Islet of Langerhans (tissue), 1 donor: ENCODE data around the gene CYFIP1.
"Not testable (repeated sequence)": the region's sequence is repeated elsewhere in the genome, so short reads cannot be mapped to it uniquely, and the experiment has no call there.

Experiments used
- FAIRE-seq: peaks from one replicate; lab custom pipeline; 2011; peaks lifted over from hg19 to GRCh38; lab: Jason Lieb, UNC

Gene CYFIP1

DNA sequence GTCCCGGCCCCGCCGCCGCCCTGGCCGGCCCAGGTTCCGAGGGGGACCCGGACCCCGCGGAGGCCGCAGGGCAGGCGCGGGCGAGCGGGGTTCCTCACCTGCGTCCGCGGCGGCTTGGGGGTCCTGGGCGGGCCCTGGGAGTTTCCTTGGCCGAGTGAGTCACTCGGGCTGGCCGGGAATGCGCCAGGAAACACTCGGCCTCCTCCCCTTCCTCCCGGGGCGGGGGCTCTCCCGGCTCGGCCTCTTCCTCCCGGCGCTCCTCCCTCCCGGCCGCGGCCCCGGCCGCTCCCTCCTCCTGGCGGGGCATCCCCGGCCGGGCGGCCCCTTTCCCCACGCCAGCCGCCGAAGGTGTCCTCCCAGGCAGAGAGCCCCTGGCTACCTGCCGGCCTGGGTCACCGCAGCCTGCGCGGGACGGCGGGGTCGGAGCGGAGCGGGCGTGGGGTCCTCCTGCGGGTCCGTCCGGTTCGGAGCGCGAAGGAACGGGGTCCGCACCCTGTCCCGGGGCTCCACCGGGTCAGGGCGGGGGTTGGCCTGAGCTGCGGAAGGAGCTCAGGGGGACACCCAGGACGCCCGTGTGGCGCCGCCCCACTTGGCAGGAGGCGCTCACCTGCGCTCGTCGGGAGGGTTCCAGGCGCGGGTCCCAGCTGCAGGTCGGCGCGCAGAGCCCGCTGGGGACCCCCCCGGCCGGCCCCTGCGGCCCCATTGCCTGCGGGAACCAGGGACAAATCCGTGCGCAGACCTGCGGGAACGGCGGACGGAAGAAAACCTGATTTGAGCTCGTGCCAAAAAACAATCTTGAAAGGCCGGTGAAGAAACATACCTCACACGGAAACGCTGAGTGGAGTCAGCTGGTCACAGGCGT lies at the start of gene CYFIP1:
Gene CYFIP1 (minus strand): TSS at position 180 of the 862 bp plus-strand sequence. CDS start 33,083 bp downstream, outside the sequence.
- no peak for FAIRE-seq

DNA sequence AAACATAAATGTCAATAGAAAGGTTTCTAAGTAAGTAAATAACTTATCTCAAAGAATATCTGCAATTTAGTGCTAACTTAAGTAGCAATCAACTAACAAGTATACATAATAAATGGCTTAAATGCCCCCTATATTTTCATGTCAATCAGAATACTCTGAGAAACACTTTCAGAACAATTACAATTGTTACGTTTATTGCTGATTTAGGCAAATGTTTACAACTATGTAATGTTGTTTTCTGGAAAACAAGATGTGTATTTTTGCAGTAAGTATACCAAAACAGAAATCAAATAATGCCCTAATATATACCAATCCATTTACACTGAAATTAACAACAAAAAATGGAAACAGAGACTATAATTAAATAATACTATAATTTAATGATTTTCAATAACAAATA lies 46.0 kb upstream of the CYFIP1 start:
- FAIRE-seq, result no peak

DNA sequence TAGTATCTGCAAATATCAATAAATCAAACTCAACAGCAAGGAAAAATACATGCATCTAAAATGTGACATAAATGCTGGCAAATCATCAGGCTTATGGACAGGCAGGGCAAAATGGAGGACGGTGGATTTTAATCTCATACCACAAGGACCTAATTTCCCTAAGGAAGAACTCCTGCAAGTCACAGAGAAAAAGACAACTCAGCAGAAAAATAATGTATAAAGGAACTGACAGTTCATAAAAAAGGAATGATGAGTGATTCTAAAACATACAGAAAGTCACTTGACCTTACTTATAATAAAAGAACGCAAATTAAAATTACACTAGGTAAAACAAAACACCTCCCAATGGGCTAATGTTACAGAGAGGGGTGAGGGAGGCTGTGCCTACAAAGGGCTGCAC lies 42.0 kb upstream of the CYFIP1 start:
- FAIRE-seq, result no peak

DNA sequence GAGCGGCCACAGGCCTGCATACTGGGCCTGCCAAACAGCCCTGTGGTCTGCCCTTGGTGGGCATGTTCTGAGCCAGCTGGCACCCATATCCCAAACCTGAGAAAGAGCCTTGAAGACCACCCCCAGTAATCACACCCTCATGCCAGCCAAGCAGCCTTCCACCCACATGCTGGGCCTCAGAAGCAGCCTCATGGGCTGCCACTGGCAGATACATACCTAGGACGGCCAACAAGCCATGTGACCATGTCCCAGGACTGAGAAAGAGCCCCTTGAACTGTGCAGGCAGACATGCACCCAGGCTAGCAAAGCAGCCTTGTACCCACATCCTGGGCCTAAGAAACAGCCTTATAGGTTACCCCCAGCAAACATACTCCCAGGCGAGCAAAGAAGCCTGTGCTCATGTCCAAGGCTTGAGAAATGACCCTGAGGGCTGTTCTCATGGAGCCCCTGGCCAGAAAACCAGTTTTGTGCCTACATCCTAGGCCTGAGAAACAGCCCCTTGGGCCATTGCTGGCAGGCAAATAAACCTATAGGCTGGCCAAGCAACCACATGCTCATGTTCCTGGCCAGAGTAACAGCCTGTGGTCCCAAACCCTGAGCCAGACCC lies 34.3 kb upstream of the CYFIP1 start:
- no peak for FAIRE-seq

DNA sequence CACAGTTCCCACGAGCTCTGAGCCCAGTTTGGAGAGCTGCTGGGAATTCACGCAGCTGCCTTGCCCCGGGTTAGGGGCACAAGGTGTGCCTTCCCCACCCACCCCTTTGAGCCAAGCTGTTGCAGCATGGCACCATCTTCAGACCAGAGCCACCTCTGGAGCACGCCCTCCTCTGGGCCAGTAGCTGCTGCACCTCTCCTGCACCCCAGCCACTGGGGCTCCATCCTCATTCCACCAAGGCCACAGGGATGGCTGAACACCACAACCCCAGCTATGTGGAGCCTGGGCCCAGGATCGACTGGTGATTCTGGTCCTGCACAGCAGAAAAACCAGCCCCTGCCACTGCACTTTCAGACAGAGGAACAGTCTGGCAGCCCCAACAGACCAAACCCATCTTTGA lies 33.5 kb upstream of the CYFIP1 start:
- FAIRE-seq, result no peak

DNA sequence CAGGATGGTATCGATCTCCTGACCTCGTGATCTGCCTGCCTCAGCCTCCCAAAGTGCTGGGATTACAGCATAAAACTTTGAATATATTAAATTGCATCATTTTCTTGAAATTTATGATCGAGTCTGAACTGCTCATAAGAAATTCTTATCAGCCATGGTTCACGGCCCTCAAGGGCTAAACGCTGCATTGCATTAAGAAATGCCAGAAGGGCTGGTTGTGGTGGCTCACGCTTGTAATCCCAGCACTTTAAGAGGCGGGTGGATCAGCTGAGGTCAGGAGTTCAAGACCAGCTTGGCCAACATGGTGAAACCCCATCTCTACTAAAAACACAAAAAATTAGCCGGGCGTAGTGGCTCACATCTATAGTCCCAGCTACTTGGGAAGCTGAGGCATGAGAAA lies 32.4 kb upstream of the CYFIP1 start:
- not testable (repeated sequence) for FAIRE-seq

DNA sequence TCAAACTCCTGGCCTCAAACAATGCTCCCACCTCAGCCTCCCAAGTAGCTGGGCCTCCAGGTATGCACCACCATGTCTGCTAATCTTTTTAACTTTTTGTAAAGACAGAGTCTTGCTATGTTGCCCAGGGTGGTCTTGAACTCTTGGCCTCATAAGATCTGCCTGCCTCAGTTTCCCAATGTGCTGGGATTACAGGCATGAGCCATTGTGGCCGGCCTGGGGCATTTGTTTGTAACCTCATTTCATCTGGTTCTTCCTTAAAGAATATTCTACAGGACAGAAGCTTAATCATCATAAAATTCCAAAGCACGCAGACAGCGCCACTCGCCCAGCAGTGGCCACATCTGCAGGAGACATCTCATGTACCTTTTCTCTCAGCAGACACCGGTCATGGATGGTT lies 23.6 kb upstream of the CYFIP1 start:
- FAIRE-seq, result no peak

DNA sequence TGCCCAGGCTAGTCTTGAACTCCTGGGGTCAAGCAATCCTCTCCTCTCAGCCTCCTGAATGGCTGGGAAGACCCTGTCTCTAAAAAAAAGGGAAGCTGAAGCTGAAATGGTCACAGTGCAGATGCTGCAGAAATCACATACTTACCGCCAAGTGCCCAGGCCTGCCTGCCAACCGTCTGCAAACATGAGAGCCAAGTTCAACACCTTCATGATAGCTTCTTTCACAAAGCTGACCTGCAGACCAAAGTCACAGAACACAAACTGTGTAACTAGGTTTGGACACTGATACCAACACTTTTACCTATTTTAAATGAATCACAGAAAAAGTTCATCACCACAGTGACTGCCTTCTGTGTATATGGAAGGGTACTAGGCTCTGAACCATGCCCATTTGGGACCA lies 22.8 kb upstream of the CYFIP1 start:
- no peak for FAIRE-seq

DNA sequence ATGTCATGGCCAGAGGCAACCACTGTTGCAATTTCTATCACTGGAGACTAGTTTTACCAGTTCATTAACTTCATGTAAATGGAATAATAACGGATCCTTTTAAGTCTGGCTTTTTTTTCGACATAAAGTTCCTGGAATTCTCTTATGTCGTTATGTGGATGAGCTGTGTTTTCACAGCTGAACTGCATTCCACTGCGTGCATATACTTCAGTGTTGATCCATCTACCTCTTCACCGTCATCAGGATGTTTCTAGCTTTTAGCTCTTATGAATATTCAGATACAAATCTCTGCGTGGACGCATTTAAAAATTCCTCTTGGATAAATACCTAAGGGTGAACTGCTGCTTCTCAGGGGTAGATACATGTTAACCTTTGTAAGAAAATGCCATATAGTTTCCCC lies 15.6 kb upstream of the CYFIP1 start:
- no peak for FAIRE-seq

DNA sequence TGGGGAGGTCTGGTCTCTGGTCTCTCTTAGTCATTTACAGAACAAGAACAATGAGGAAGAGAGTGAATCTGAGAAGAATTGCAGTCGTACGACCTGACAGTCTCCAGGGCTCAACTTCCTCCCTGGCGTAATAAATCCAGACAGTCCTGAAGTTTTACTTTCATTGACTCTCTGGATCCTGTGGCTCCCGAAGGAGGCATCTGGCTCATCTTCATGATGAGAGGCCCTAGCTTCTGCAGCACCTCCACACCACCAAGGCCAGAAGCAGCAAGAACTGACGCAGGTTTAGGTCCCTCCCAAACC lies 11.8 kb upstream of the CYFIP1 start:
- FAIRE-seq, result no peak

DNA sequence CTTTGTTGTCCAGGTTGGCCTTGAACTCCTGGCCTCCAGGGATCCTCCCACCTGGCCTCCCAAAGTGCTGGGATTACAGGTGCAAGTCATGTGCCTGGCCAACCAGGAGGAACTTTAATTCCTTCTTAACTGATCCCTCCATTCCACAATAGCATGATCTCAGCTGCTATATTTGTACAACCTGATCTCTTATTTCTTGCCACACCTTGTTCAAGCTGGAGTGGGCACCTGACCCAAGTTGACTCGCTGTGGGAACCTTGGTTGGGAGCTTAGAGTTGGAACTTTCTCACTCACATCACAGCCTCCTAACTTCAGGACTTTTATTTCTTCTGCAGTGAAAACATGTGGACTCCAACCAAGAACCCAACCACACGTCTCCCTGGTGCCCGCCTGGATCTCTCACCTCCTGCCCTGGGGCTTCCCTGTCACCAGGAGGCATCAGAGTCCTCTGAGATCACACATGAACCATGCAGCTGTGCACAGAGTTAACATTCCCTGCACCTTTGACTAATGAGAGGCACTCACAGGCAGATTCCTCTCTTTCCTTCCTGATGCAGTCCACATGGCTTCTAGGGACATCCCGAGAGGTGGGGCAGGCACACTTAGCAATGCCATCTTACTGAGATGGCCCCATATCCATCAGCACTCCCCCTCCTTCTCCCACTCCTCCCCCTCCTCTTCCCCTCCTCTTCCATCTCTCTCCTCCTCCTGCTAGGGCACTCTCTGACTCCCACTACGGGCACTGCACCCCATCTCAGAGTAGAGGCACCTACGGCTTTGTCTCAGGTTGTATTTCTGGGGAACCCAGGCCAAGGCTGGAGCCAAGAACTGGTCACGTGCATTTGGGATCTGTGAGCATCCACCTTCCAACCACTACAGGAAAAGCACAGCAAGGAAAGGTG lies 9.7 kb upstream of the CYFIP1 start:
- FAIRE-seq, result no peak

DNA sequence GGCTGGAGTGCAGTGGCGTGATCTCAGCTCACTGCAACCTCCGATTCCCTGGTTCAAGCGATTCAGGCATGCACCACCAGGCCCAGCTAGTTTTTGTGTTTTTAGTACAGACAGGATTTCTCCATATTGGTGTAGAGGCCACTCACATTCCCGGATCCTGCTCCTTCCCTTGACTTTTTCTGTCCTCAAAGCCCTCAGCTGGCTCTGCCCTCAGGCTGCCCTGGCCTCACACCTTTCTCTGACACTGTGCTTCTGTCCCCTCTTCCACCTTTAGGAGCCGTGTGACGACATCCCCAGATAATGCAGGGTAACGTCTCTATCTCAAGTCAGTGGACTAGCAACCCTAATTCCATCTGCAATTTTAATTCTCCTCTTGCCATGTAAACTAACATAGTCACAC lies 8.6 kb upstream of the CYFIP1 start:
- no peak for FAIRE-seq

DNA sequence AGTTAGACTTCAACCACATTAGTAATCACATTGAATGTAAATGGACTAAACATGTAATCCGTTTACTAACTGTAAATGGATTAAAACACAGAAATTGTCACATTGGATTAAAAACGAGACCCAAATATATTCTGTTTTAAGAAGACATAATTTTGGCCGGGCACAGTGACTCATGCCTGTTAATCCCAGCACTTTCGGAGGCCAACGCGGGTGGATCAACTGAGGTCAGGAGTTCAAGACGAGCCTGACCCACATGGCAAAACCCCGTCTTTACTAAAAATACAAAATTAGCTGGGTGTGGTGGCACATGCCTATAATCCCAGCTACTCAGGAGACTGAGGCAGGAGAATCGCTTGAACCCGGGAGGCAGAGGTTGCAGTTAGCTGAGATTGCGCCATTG lies 1.8 kb upstream of the CYFIP1 start:
- not testable (repeated sequence) for FAIRE-seq

DNA sequence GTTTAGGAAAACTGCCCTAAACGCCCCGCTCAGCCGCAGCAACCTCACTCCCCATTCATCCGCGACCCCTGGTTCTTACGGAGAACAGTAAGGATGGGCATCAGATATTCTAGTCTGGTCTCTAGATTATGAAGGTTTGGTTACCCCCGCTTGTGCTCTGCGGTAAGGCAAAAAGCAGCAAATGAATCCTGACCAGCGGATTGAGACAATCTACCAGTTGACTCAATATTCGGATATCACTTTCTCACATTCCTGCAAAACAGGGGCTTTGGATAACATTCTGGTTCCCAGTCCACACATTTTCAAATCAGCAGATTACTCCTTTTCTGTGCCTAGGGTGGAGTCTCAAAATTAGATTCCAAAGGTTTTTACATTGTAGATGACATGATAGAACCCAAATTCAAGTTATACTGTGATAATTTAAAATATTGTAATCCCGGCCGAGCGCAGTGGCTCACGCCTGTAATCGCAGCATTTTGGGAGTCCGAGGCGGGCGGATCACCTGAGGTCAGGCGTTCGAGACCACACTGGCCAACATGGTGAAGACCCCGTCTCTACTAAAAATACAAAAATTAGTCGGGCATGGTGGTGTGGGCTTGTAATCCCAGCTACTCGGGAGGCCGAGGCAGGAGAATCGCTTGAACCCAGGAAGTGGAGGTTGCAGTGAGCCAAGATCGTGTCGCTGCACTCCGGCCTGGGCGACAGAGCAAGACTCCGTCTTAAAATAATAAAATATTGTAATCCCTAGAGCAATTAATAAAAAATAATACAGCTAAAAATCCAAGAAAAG lies 1.1 kb upstream of the CYFIP1 start:
- no peak for FAIRE-seq

DNA sequence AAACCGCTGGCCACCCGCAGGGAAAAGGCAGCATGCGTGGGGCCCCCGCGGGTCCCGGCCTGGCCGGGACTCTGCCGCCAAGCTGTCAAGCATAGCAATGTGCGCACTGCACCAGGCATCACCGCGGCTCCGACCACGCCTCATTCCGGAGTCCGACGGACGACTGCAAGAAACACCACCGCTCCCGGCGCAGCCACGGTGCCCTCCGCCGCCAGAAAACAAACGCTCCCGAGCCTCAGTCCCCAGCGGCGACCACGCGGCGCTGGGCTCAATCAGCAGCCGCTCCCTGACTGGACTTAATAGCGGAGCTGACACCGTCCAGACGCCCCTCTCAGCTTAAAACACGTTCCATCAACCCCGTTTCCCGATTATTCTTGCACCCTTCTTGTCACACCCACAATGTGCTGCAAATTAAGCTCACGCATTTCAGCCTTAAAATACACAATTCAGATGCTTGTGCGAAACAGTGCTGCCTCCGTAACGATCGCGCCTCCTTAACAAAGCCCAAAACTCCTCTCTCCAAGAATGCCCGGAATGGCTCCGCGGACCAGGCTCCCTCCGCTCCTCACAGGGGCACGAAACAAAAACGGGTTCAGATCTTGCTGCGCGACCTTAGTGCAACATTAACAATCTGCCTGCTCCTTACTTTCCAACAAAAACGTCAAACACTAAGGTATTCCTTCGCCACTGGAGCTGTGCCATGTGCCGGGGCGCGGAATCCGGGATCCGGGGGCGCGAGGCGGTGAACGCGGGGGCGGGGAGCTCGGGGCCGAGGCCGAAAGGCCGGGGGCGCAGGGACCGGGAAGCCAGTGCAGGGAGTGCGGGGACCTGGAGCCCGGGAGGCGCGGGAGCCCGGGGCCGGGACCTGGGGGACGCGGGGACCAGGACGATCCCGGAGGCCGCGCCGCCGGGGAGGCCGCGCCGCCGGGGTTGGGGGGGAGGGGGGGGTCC lies 655 bp downstream of the CYFIP1 start:
- FAIRE-seq, result no peak

DNA sequence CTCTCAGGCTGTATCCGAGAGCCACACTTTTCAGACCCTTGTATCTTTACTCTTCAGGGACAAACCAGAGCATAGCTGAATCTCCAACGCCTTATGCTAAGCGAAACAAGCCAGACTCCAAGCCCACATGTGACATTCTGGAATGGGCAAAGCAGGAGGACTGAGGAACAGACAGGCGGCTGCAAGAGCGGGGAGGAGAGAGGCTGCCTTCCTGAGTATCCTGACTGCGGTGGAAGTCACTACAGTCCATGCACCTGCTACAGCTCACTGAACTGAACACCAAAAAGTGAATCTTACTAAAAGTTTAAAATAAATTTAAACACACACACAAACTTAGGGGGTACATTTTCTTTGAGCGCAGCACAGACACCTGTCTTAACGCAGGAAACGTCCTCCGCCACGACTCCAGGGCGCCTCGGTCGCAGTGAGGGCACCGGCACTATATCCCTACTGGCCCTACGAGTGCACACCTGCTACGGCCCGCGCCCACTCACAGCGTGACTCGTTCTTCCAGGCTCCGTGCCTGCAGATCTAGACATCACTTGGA lies 1.4 kb downstream of the CYFIP1 start:
- FAIRE-seq, result no peak

DNA sequence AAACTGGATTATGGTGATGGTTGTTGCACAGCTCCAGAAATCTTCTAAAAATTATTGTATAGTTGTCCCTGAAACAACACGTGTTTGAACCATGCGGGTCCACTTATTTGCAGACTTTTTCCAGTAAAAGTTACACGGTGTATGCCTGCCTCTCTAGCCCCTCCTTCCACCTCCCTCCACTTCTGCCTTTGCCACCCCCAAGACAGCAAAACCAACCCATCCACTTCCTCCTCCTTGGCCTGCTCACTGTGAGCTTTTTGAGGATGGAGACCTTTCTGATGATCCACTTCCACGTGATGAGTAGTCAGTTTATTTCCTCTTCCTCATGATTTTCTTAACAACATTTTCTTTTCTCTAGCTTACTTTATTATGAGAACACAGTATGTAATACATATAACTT lies 5.4 kb downstream of the CYFIP1 start:
- FAIRE-seq, result no peak

DNA sequence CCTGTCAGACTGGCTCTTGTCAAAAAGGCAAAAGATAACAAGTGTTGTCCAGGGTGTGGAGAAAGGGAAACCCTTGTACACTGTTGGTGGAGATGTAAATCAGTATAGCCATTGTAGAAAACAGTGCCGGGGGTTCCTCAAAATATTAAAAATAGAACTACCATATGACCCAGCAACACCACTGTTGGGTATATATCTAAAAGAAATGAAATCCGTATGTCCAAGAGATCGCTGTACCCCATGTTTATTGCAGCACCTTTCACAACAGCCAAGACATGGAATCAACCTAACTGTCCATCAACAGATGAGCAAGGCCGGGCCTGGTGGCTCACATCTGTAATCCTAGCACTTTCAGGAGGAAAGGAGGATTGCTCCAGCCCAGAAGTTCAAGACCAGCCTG lies 6.2 kb downstream of the CYFIP1 start:
- FAIRE-seq, result no peak

DNA sequence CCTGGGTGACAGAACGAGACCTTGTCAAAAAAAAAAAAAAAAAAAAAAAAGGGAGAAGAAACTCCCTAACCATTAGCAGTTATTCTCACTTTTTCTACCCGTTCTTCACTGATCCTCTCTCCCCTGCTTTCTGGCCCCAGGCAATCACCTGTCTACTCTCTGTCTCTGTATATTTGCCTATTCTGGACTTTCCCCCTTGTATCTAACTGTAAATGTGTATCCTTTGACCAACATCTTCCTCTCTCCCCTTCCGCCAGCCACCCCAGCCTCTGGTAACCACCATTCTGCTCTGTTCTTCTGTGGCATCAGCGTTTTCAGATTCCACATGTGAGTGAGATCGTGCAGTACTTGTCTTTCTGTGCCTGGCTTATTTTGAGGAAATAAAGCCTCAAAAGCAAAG lies 6.9 kb downstream of the CYFIP1 start:
- FAIRE-seq, result no peak

DNA sequence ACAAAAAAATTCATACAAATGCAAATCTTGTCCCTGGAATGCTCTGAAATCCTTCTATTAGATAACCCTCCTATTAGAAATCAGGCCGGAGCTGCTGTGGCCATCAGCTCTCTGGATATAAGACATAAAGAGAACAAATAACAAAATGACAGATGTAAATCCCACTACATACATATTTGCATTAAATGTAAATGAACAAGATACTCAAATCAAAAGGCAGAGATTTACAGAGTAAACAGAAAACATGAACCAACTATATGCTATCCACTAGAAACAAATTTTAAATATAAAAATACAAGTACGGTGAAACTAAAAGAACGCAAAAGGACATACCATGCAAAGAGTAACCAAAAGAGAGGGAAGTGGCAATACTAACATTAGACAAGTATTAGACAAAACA lies 10.7 kb downstream of the CYFIP1 start:
- no peak for FAIRE-seq

DNA sequence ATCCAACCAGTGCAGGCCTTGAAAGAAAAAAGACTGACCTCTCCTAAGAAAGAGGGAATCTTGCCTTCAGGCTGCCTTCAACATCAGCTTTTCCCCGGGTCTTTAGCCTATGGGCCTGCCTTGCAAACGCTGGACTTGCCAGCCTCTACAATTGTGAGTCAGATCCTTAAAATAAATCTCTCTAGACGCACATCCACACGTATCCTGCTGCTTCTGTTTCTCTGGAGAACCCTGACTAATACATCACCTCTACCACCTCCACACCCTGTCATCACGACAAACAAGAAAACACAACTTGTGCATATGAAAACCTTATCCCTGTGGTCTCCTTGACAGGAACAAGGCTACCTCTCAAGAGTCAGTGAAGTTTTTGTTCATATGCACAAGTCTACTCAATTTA lies 11.8 kb downstream of the CYFIP1 start:
- FAIRE-seq, result no peak
